ENCODE data around the gene MEF2B. TPM values are rescaled to one million over a fixed set of nuclear protein-coding genes. Genes with fewer than 3 reads are reported as not detected.

The MEF2B gene
- total RNA-seq = 2.8 and 4.2 TPM in 2 replicates

GRCh38 chr19:19170053-19170872, at the start of gene MEF2B:
TSS of gene MEF2B (minus strand) at chr19:19170263. CDS start at chr19:19150735, 19,528 bp downstream.
- intact Hi-C loops (cut with micrococcal nuclease) = loop anchor here (1.0 to 2.0 kb wide), 2 partner anchors 22 to 31 kb away; partner anchors contain the start of genes BORCS8, RFXANK and TMEM161A

GRCh38 chr19:19218911-19219310, 48.8 kb upstream of the MEF2B start:
- intact Hi-C loops (cut with micrococcal nuclease) = loop anchor here (1.0 kb wide), 1 partner anchor 40 kb away; no protein-coding TSS in a partner anchor

GRCh38 chr19:19217099-19217498, 47.0 kb upstream of the MEF2B start:
- intact Hi-C loops (cut with micrococcal nuclease) = no loop called here

GRCh38 chr19:19215792-19216191, 45.7 kb upstream of the MEF2B start:
- intact Hi-C loops (cut with micrococcal nuclease) = no loop called here

GRCh38 chr19:19214892-19215291, 44.8 kb upstream of the MEF2B start:
- intact Hi-C loops (cut with micrococcal nuclease) = no loop called here

DNA sequence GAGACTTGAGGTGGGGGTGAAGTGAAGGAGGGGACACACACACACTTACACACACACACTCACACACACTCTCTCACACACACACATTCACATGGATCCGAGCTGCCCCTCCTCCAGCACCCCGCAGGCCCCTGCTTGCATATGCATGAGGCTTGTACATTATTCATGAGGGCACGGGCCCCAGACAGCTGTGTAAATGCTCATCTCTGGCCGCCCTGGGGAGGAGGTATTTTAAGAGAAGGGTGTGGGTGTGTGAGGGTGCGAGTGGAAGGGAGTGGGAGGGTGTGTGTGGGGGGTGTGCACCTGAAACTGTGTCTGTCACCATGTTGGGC, 44.1 kb upstream of the MEF2B start:
- intact Hi-C loops (cut with micrococcal nuclease) = no loop called here

- intact Hi-C loops (cut with micrococcal nuclease) = no loop called here
These were observed 43.5 kb upstream of the MEF2B start for GRCh38 chr19:19213426-19214158.

- intact Hi-C loops (cut with micrococcal nuclease) = no loop called here
These were observed 42.9 kb upstream of the MEF2B start for GRCh38 chr19:19212916-19213315.

DNA sequence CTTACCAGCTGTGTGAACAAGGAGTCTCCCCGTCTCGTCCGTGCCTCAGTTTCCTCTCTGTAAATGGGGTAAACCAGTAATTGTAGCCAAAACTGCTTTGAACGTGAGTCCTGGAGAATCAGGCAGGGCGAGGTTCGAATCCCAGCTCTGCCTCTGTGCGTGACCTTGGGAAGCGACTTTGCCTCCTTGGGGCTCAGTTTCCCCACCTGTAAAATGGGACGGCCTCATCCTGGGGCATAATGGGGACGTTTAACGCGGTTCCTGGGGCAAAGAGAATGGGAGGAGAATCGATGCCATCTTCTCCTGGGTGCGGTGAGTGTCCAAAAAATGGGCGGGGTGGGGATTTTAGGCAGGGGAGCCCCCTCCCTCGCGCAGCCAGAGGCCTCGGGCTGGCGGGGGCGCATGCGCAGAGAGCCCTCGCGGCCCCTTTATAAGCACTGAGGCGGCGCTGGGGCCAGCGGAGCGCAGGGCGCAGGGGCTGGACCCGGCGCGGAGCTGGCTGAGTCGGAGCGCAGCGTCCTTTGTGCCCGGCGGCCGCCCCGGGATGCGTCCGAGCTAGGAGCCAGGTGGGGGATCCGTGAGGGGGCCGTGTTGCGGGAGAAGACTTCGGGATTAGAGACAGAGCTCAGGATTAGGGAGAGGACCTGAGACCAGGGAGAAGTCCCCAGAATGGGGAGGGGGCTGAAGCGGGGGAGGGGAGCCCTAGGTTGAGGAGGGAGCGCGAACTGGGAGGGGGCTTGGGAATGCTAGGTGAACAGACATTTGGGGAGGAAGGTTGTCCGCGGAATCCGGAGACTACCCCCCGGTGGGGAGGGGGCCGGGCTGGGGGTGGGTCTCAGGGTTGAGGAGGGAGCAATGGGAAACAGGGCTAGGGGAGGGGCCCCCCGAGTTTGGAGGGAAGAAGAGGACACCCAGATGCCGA, 41.7 kb upstream of the MEF2B start, which contains the start of gene NCAN:
Gene NCAN (plus strand): TSS at position 460 of the 922 bp plus-strand sequence. CDS start 4,996 bp downstream, outside the sequence.
- intact Hi-C loops (cut with micrococcal nuclease) = no loop called here

- intact Hi-C loops (cut with micrococcal nuclease) = no loop called here
These were observed 39.3 kb upstream of the MEF2B start for GRCh38 chr19:19209372-19209771.

GRCh38 chr19:19207637-19208572, 37.8 kb upstream of the MEF2B start:
- intact Hi-C loops (cut with micrococcal nuclease) = no loop called here

DNA sequence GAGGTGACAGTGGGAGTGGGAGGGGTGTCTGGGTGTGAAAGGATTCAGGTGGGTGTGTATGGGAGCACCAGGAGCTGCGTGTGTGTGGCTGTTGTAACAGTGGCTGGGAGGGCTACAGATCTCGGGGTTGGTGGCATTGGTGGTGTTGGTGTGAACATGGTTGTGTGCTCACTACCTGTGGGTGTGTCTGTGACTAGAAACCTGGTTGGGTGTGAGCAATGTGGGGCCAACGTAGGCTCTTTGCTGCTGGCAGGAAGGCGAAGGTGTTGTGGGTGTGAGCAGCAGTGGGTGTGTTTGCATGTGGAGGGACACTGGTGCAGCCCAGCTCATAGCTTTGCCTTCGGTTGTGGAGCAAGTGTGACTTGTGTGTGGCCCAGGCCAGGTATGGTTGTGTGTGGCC, 36.9 kb upstream of the MEF2B start:
- intact Hi-C loops (cut with micrococcal nuclease) = no loop called here

DNA sequence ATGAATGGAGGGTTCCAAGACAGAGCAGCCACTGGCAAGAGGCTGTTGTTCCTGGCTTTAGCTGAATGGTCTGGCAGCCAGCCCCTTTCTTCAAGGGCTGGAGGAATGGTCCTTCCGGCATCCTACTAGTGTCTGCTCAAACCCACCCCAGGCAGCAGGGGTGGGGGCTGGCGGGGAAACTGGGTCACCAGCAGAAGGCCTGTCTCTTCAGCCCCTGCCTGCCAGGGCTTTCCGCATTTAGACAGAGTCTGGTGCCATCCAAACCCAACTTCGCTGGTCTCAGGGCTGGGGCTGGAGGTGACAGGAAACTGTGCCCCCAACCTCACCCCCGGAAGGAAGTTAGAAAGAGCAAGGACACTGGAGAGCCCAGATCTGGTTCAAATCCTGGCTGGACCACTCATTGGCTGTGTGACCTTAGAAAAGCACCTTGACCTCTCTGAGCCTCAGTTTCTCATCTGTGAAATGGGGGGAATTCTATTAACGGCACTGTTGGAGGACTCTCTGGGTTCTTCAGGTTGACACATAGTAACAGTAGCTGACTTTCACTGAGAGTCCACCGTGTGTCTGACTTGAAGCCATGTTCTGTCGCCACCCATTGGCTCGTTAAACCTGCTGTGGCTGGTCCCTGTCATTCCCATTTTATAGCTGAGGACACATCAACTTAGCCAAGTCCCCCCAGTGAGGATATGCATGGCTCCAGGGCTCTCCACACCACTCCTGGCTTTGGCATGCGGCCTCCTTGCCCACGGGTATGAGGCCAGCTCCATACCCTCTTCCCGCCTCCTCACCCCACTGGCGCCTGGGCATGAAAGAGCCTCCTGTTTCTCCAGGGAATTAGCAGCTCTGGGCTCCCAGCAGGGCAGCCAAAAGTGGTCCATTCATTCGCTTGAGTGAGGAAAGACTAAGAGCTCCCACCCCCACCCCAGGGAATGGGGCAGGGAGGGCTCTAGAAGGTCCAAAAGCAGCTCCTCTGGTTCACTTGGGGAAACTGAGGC, 35.6 kb upstream of the MEF2B start:
- intact Hi-C loops (cut with micrococcal nuclease) = no loop called here

DNA sequence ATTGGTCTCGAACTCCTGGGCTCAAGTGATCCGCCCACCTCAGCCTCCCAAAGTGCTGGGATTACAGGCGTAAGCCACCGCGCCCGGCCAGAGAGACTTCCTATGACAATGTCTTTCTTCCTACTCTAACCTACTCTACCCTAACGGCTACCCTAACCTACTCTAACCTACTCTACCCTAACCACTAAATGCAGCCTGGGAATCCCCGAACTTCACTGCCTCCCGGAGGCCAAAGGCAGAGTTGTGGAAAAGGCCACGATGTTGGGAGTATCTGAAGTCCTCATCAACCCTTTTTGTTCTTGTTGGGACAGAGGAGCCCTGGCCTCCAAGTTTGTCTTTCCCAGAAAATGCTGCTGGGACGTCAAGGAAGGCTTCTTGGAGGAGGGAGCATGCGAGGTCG, 34.1 kb upstream of the MEF2B start:
- intact Hi-C loops (cut with micrococcal nuclease) = no loop called here

- intact Hi-C loops (cut with micrococcal nuclease) = loop anchor here (1.0 kb wide), 5 partner anchors 11 to 286 kb away; partner anchors contain the start of genes BORCS8, MAU2, RFXANK and SUGP1
These were observed 33.2 kb upstream of the MEF2B start, which contains the start of gene NR2C2AP for GRCh38 chr19:19203012-19203856. TSS of gene NR2C2AP (minus strand) at chr19:19203414. CDS start at chr19:19203060, 354 bp downstream.

DNA sequence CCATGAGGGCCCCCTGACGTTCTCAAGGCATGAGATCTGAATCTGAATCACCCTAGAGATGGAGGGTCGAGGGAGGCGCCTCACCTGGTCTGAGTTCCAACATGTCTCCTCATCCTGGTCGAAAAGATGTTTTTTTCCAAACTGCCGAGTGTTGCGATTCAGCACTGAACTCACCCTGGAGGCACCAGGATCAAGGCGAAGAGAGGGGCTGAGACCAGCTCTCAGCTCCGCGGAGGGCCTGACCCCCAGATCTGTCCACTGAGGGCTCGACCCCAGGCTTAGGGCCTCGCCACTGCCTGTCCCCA, 32.6 kb upstream of the MEF2B start:
- intact Hi-C loops (cut with micrococcal nuclease) = loop anchor here (1.0 kb wide), 5 partner anchors 10 to 287 kb away; partner anchors contain the start of genes BORCS8, MAU2, RFXANK and SUGP1

- intact Hi-C loops (cut with micrococcal nuclease) = no loop called here
These were observed 31.9 kb upstream of the MEF2B start for GRCh38 chr19:19201697-19202630.
